ENCODE data around the gene ISG15. TPM values are rescaled to one million over a fixed set of nuclear protein-coding genes. Genes with fewer than 3 reads are reported as not detected.

Gene ISG15
- total RNA-seq, 6 experiments from 2014 or later = 38.4 to 89.1 (median 42.1) TPM

- Mint-ChIP-seq H3K9me3 (no peaks in the 10 kb centered on the region), H3K36me3 (ENCODE audit: low read depth) (no peaks in the 10 kb centered on the region), H3K27me3 (ENCODE audit: insufficient read depth) (no peaks in the 10 kb centered on the region), H3K4me3 (no peak overlapping the region), H3K4me1 (ENCODE audit: low read depth) (no peaks in the 10 kb centered on the region), H3K27ac (no peak overlapping the region)
- DNase-seq = no peak
- TF ChIP-seq, protein P1, sequence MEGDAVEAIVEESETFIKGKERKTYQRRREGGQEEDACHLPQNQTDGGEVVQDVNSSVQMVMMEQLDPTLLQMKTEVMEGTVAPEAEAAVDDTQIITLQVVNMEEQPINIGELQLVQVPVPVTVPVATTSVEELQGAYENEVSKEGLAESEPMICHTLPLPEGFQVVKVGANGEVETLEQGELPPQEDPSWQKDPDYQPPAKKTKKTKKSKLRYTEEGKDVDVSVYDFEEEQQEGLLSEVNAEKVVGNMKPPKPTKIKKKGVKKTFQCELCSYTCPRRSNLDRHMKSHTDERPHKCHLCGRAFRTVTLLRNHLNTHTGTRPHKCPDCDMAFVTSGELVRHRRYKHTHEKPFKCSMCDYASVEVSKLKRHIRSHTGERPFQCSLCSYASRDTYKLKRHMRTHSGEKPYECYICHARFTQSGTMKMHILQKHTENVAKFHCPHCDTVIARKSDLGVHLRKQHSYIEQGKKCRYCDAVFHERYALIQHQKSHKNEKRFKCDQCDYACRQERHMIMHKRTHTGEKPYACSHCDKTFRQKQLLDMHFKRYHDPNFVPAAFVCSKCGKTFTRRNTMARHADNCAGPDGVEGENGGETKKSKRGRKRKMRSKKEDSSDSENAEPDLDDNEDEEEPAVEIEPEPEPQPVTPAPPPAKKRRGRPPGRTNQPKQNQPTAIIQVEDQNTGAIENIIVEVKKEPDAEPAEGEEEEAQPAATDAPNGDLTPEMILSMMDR (IDR thresholded peaks at IDR 0.05) = no peak
These were observed 42.1 kb upstream of the ISG15 start for GRCh38 chr1:970973-971730.

DNA sequence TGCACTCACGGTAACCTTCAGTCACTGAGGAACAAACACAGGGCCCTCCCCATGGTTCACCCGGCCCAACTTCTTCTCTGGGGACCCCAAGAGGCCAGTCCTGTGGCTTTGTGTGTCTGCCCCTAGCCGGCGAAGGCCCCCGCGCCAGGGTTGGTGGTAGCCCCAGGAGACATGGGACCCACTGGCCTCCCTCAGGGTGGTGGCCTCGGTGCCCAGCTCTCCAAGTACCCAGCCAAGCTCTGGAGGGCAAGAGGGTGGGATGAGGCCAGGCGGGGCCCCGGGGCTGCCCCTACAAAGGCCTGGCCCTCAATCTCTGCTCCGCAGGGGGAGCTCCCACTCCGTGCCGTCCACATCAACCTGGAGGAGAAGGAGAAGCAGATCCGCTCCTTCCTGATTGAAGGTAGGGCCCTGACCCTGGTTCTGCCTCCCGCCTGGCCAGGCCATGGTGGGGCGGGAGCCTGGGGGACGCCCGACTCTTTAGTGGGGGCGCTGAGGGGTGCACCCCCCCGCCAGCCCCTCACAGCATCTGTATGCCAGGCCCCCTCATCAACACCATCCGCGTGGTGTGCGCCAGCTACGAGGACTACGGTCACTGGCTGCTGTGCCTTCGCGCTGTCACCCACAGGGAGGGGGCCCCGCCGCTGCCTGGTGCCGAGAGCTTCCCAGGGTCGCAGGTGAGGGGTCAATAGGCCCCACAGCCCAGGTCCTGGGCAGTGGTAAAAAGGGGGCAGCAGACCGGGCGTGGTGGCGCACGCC lies 41.4 kb upstream of the ISG15 start:
- H3K4me3 Mint-ChIP-seq = no peak overlapping the region
- TF ChIP-seq, protein P1 (IDR thresholded peaks at IDR 0.05) = no peak
- DNase-seq = no peak
- H3K4me1 Mint-ChIP-seq (ENCODE audit: low read depth) = no peaks in the 10 kb centered on the region
- no peaks in the 10 kb centered on the region for H3K27me3 Mint-ChIP-seq (ENCODE audit: insufficient read depth)
- H3K9me3 Mint-ChIP-seq = no peaks in the 10 kb centered on the region
- H3K36me3 Mint-ChIP-seq (ENCODE audit: low read depth) = no peaks in the 10 kb centered on the region
- H3K27ac Mint-ChIP-seq = no peak overlapping the region

GRCh38 chr1:972726-973458 lies 40.4 kb upstream of the ISG15 start:
- H3K4me3 Mint-ChIP-seq = no peak overlapping the region
- no peak overlapping the region for H3K27ac Mint-ChIP-seq
- H3K4me1 Mint-ChIP-seq (ENCODE audit: low read depth) = no peaks in the 10 kb centered on the region
- no peaks in the 10 kb centered on the region for H3K9me3 Mint-ChIP-seq
- no peaks in the 10 kb centered on the region for H3K36me3 Mint-ChIP-seq (ENCODE audit: low read depth)
- H3K27me3 Mint-ChIP-seq (ENCODE audit: insufficient read depth) = no peaks in the 10 kb centered on the region
- TF ChIP-seq, protein P1 (IDR thresholded peaks at IDR 0.05) = no peak
- DNase-seq = no peak

- Mint-ChIP-seq H3K27ac (no peak overlapping the region), H3K4me3 (no peak overlapping the region), H3K27me3 (ENCODE audit: insufficient read depth) (no peaks in the 10 kb centered on the region), H3K36me3 (ENCODE audit: low read depth) (no peaks in the 10 kb centered on the region), H3K4me1 (ENCODE audit: low read depth) (no peaks in the 10 kb centered on the region), H3K9me3 (0 out of 2 replicates have a peak, but pooled peaks cover 3% of the 10 kb centered on the region)
- no peak for DNase-seq
- TF ChIP-seq, protein P1 (IDR thresholded peaks at IDR 0.05) = no peak
These were observed 39.6 kb upstream of the ISG15 start for GRCh38 chr1:973459-974292.

DNA sequence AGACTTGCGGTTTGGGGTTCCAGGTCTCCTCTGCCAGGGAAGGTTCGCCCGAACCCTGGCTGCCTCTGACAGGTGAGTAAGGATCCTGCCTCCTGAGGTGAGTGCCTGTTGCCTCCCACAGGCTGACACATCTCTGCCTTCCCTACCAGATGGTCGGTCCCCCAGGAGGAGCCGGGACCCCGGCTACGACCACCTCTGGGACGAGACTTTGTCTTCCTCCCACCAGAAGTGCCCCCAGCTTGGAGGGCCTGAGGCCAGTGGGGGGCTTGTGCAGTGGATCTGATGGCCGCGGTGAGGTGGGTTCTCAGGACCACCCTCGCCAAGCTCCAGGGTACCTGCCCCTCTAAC lies 39.0 kb upstream of the ISG15 start:
- no peak overlapping the region for H3K4me3 Mint-ChIP-seq
- no peaks in the 10 kb centered on the region for H3K27me3 Mint-ChIP-seq (ENCODE audit: insufficient read depth)
- no peak overlapping the region for H3K27ac Mint-ChIP-seq
- 0 out of 2 replicates have a peak, but pooled peaks cover 3% of the 10 kb centered on the region for H3K9me3 Mint-ChIP-seq
- TF ChIP-seq, protein P1 (IDR thresholded peaks at IDR 0.05) = no peak
- no peaks in the 10 kb centered on the region for H3K36me3 Mint-ChIP-seq (ENCODE audit: low read depth)
- no peaks in the 10 kb centered on the region for H3K4me1 Mint-ChIP-seq (ENCODE audit: low read depth)
- DNase-seq = no peak

Measured in HFFc6 (cell line).